GM15510 (cell line): Measurements from ENCODE around the gene PLA2G4A.

Source experiments
- POLR2A ChIP-seq: IDR thresholded peaks from 3 replicates; pipeline ENCODE4 v1.6.1; 2011; ENCODE audit warnings: borderline replicate concordance; ENCODE audit not compliant: insufficient read length; ENCODE audit errors: extremely low read depth

Gene PLA2G4A

GRCh38 chr1:187027253-187027652 lies 198.5 kb downstream of the PLA2G4A start:
- TF ChIP-seq POLR2A: no peak

DNA sequence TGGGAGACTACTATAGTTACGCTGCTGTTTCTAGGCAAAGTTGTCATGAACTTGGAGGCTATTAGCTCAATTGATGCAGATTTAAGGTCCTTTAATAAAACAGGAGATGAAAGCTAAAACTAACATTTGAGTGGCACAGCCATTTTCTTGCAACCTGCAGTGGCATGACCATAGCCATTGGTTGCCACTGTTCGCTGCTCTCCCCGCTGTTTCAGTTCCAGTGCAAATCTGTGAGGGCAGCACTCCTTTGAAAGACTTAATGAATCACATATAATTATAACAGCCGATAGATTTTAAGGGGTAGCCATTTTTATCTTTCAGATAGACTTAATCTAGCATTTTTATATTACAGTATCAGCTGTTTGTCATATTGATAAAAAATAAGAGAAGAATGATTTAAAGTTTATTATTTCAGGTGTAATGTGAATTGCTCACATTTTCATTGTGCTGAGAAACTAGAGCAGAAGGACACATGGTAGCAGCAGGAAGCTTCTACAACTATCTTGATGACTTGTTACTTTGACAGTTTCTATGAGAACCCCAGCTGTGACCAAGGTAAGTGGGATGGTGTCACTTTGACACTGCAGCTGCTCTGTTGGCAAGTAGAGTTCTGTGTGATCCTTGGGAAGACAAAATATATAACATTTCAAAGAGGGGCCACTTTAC lies 203.7 kb downstream of the PLA2G4A start:
- no peak for TF ChIP-seq POLR2A

DNA sequence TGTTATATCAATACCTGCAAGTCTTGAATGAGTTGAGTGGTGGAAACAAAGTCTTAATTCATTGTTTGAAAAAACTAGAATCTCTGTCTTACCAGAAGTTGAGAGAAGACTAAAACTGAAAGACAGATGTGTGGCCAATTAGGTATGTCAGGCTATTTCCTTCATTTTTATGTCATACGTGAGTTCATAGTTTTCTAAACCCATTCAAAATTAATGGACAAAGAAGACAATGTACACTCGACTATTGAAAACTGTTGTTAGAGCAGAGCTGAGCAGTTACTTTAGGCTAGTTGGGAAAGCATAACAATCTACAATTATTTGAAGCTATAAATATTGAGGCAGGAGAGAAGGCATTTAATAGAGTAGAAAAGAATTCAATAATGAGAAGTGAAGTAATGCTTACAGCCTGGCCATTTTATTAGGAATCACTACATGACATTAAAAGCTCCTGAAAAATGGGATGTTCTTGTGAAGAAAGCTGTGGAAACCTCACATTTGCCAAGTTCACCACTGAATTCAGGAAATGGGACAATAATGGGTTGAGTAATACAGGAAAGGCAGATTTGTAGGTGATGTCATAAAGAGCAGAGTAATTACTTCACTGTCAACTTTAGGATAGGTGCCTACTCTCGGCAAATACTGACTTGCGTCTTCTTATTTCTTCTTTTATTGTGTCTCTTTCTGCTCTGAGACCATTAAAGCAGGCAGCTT lies 204.4 kb downstream of the PLA2G4A start:
- no peak for TF ChIP-seq POLR2A

DNA sequence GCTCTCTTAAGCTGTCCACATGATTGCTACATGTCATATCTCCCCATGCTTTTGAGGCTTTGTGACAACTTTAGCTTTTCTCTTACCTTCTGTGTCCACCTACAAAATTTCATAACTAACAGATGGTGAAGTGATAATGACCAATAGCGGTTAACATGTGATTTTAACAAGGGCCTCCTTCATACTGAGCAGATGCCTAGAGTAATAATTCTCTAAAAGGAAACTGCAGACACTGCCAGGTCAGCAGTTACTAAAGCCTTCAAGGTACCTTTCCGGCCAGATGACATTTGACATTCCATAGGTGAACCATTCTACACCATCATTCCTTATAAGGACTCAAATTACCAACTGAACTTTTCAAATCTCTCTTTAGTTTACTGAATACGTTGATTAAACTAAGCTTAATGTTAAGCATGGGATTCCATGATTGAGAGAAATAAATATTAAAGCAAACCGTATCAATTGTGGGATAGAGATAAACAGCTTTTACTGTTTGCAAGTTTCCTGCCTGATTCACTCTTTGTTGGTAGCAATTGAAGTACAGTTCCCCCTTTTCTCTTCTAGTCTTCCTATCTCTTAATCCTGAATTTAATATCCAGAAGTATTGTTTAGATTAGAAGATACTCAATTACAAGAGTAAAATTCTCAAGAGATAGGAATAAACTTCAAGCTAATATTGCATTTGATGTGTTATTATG lies 205.1 kb downstream of the PLA2G4A start:
- no peak for TF ChIP-seq POLR2A

- TF ChIP-seq POLR2A: no peak
These were observed 205.8 kb downstream of the PLA2G4A start for GRCh38 chr1:187034501-187034900.

GRCh38 chr1:187037973-187038553 lies 209.3 kb downstream of the PLA2G4A start:
- TF ChIP-seq POLR2A: no peak
